Uterus (tissue), 2 donors: ENCODE results near the gene TRABD2B.

Source experiments
- CTCF ChIP-seq, 4 experiments: fragments of 200-600 bp in 2 of 4; fragments of 450-650 bp in 2 of 4; sonication (generic) in 2 of 4; IDR thresholded peaks; one replicate each; pipeline ENCODE4 v1.5.1; 2016 to 2019; ENCODE audit warnings: antibody characterized with exemption in 4 of 4, mild to moderate bottlenecking in 2 of 4, moderate library complexity in 1 of 4
- POLR2A ChIP-seq, 2 donors: fragments of 450-650 bp; IDR thresholded peaks; one replicate each; pipeline ENCODE4 v1.6.1; 2016; ENCODE audit warnings: antibody characterized with exemption in 2 of 2, mild to moderate bottlenecking in 1 of 2, moderate library complexity in 1 of 2

- TF ChIP-seq CTCF (IDR thresholded peaks at IDR 0.05) (no peak), POLR2A (IDR thresholded peaks at IDR 0.05) (no peak)
These were observed 214.6 kb downstream of the TRABD2B start for GRCh38 chr1:47782414-47783166.
